Measurements from ENCODE around the gene RANBP10. TPM values are rescaled to one million over a fixed set of nuclear protein-coding genes. Genes with fewer than 3 reads are reported as not detected.

The RANBP10 gene
- total and polyA plus RNA-seq, 5 donors from 2014 or later: 7.3 to 29.4 (median 8.7) TPM

DNA sequence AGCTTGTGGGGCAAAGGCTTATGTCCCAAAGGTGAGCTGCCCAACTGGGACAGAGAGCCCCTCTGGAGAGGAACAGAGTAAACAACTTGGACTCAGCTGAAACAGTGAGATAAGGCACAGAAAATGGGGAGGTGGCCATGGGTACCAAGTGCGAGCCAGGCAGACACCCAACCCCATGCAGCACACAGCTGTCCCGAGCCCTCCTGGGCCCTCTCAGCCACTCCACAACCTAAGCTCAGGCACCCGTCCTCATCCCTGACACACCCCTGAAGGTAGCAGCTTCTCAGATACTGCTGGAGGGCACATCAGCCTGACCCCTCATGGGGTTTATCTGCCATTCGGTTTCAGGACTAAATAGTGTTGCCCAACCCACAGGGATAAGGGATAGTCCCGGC, 82.5 kb downstream of the RANBP10 start:
- peaks cover 27% of the 10 kb centered on the region for H3K36me3 ChIP-seq (ENCODE audit: control insufficient read depth, insufficient read depth, low read length)
- H3K27me3 ChIP-seq (ENCODE audit: control insufficient read depth, insufficient read depth, low read length): no peaks in the 10 kb centered on the region
- DNase-seq (no peak), ATAC-seq (ENCODE audit: low read depth in 2 of 2) (no peak)
- H3K27ac ChIP-seq (ENCODE audit: insufficient read depth, low read length, poor library complexity, severe bottlenecking): no peak overlapping the region
- no peaks in the 10 kb centered on the region for H3K27me3 Mint-ChIP-seq
- H3K36me3 Mint-ChIP-seq: peaks cover 16% of the 10 kb centered on the region
- peaks cover 9% of the 10 kb centered on the region for H3K4me1 ChIP-seq (ENCODE audit: control insufficient read depth, insufficient read depth, low read length, poor library complexity, severe bottlenecking)
- no peaks in the 10 kb centered on the region for H3K9me3 Mint-ChIP-seq
- H3K4me3 Mint-ChIP-seq: no peak overlapping the region
- peaks cover 7 to 22% (median 16%) of the 10 kb centered on the region in 4 donors for H3K4me1 Mint-ChIP-seq
- no peak overlapping the region for H3K4me3 ChIP-seq (ENCODE audit: low read depth, low read length)
- no peaks in the 10 kb centered on the region for H3K9me3 ChIP-seq (ENCODE audit: control insufficient read depth in 2 of 2, low read length in 2 of 2)
- no peak overlapping the region for H3K27ac Mint-ChIP-seq

DNA sequence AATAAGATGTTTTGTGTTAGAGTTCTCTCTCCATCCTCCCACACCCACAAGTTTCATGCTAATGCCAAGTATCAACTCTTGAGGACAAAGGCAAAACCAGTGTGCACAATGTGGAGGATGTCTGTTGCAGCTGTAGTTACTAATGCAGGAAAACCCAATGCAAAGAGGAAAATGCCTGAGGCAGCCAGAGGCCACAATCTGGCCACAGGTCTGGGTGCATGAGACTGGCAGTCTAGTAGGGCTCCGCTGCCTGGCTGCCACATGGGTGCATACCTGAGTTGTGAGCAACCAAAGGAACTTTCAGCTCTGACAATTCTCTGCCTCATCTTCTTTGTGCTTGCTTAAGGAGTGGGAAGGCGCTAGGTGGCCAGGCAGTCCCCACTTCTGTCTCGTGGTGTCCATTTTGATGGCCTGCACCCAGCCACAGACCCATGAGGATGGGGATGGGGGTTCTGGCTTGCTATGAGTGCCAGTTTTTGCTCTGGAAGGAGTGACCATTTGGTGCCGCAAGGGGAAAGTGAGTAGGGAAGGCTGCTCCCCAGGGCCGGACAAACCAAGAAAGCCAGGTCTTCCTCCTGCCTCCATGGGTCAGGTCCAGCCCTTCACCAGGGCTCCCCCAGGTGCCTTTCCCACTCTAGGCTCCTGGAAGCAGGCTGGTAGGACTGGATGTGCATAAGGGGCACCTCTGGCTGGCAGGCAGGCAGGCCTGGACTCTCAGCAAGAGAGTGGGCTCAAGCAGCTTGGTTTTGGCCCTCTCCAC, 83.0 kb downstream of the RANBP10 start:
- Mint-ChIP-seq H3K4me3 (peak overlapping the region in 1 of 4 donors; percentile 64), H3K27ac (no peak overlapping the region), H3K36me3 (peaks cover 16% of the 10 kb centered on the region), H3K27me3 (no peaks in the 10 kb centered on the region), H3K9me3 (no peaks in the 10 kb centered on the region), H3K4me1 (peaks cover 9 to 26% (median 20%) of the 10 kb centered on the region in 4 donors)
- H3K27ac ChIP-seq (ENCODE audit: insufficient read depth, low read length, poor library complexity, severe bottlenecking): no peak overlapping the region
- H3K36me3 ChIP-seq (ENCODE audit: control insufficient read depth, insufficient read depth, low read length): peaks cover 21% of the 10 kb centered on the region
- no peaks in the 10 kb centered on the region for H3K27me3 ChIP-seq (ENCODE audit: control insufficient read depth, insufficient read depth, low read length)
- no peak overlapping the region for H3K4me3 ChIP-seq (ENCODE audit: low read depth, low read length)
- ATAC-seq (ENCODE audit: low read depth in 2 of 2): no peak
- DNase-seq: no peak
- H3K4me1 ChIP-seq (ENCODE audit: control insufficient read depth, insufficient read depth, low read length, poor library complexity, severe bottlenecking): peaks cover 14% of the 10 kb centered on the region
- H3K9me3 ChIP-seq (ENCODE audit: control insufficient read depth in 2 of 2, low read length in 2 of 2): no peaks in the 10 kb centered on the region

DNA sequence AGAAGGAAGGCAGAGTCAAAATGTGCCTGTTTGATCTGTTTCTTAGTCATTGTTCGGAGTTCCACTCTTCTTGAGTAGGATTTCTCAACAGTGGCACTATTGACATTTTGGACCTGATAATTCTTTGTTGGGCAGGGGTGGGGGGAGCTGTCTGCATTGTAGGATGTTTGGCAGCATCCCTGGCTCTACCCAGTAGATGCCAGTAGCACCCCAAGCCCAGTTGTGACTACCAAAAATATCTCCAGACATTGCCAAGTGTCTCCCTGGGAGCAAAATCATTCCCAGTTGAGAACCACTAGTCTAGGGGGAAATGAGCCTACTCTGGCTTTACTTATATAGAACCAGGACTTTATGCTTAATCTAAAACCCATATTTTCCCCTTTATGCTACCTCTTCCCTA, 86.1 kb downstream of the RANBP10 start:
- no peak for DNase-seq
- peak overlapping the region; percentile 9 to 97 (median 95) for H3K27ac Mint-ChIP-seq
- Histone ChIP-seq H3K4me3 (ENCODE audit: low read depth, low read length) (peak overlapping the region; percentile 93), H3K27ac (ENCODE audit: insufficient read depth, low read length, poor library complexity, severe bottlenecking) (peak overlapping the region; percentile 84), H3K36me3 (ENCODE audit: control insufficient read depth, insufficient read depth, low read length) (peaks cover 7% of the 10 kb centered on the region), H3K27me3 (ENCODE audit: control insufficient read depth, insufficient read depth, low read length) (no peaks in the 10 kb centered on the region), H3K9me3 (ENCODE audit: control insufficient read depth in 2 of 2, low read length in 2 of 2) (no peaks in the 10 kb centered on the region), H3K4me1 (ENCODE audit: control insufficient read depth, insufficient read depth, low read length, poor library complexity, severe bottlenecking) (peaks cover 21% of the 10 kb centered on the region)
- peak overlapping the region; percentile 90 to 99 (median 96) for H3K4me3 Mint-ChIP-seq
- H3K4me1 Mint-ChIP-seq: peaks cover 15 to 48% (median 37%) of the 10 kb centered on the region in 4 donors
- no peaks in the 10 kb centered on the region for H3K27me3 Mint-ChIP-seq
- ATAC-seq (ENCODE audit: low read depth in 2 of 2): no peak
- peaks cover 5% of the 10 kb centered on the region for H3K36me3 Mint-ChIP-seq
- H3K9me3 Mint-ChIP-seq: no peaks in the 10 kb centered on the region

DNA sequence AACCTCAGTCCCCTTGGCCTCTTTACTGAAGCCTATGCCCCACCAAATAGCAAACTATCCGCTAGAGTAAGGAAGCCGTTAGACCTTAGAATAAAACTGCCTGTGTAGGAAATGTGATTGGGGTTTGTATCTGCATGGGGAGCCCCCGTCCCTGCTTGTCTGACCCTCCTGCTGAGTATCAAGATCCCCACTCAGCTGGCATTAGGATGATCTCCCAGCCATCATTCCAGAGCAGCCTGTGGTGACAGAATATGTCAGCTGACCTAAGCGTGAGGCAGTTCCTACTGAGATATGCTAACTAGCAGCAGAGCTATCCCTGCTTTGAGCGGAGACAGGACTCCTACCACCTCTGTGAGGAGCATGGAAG, 86.6 kb downstream of the RANBP10 start:
- Histone ChIP-seq H3K9me3 (ENCODE audit: control insufficient read depth in 2 of 2, low read length in 2 of 2) (no peaks in the 10 kb centered on the region), H3K36me3 (ENCODE audit: control insufficient read depth, insufficient read depth, low read length) (peaks cover 5% of the 10 kb centered on the region), H3K27ac (ENCODE audit: insufficient read depth, low read length, poor library complexity, severe bottlenecking) (peak overlapping the region; percentile 84), H3K4me3 (ENCODE audit: low read depth, low read length) (peak overlapping the region; percentile 93), H3K27me3 (ENCODE audit: control insufficient read depth, insufficient read depth, low read length) (no peaks in the 10 kb centered on the region), H3K4me1 (ENCODE audit: control insufficient read depth, insufficient read depth, low read length, poor library complexity, severe bottlenecking) (peaks cover 21% of the 10 kb centered on the region)
- no peaks in the 10 kb centered on the region for H3K36me3 Mint-ChIP-seq
- peak overlapping the region; percentile 95 to 97 (median 97) for H3K27ac Mint-ChIP-seq
- DNase-seq: no peak
- no peaks in the 10 kb centered on the region for H3K27me3 Mint-ChIP-seq
- H3K4me1 Mint-ChIP-seq: peaks cover 15 to 51% (median 38%) of the 10 kb centered on the region in 4 donors
- peak; percentile 3 to 19 for ATAC-seq (ENCODE audit: low read depth in 2 of 2)
- H3K4me3 Mint-ChIP-seq: peak overlapping the region; percentile 90 to 99 (median 96)
- H3K9me3 Mint-ChIP-seq: no peaks in the 10 kb centered on the region

DNA sequence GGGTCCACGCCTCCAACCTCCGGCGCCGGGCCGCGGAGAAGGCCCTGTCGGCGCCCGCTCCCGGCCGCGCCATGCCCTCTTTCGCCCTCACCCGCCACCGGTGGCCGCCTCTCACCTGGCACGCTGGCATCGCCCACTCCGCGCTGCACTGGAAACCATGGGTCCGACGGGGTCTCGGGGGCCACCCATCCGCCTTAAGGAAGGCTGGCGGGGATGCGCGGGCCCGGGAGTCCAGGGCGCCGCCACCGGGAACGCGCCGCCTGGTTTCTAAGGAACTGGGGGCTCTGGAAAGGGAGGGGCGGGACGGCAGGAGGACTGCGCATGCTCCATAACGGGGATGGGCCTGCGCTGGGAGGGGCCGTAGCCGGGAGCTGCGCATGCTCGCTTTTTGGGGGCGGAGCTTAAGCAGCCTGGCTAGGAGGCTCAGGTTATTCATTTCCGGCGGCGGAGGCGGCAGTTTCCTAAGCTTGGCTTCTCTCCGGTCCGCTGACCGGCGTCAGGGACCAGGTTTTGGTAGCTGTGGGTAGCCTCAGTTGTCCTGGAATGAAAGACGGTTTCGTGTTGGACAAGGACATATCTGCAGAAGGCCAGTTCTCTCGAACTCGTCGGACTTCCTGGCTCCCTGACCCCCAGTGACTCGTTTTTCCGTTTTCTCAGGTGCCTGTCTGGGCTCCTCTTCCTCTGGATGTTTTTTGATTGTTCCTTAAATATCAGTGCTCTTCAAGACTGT, 87.1 kb downstream of the RANBP10 start, which contains the start of gene GFOD2:
GFOD2 (minus strand) TSS at position 269 of the 730 bp plus-strand sequence. CDS start 33,601 bp downstream, outside the sequence.
- H3K4me1 ChIP-seq (ENCODE audit: control insufficient read depth, insufficient read depth, low read length, poor library complexity, severe bottlenecking): peaks cover 21% of the 10 kb centered on the region
- peak within 1 kb of the TSS; percentile 90 to 99 (median 96) for H3K4me3 Mint-ChIP-seq
- peaks cover 15 to 55% (median 39%) of the 10 kb centered on the region in 4 donors for H3K4me1 Mint-ChIP-seq
- DNase-seq (peak; percentile 95 to 97 (median 97)), ATAC-seq (ENCODE audit: low read depth in 2 of 2) (peak; percentile 84 to 89)
- peak within 1 kb of the TSS; percentile 84 for H3K27ac ChIP-seq (ENCODE audit: insufficient read depth, low read length, poor library complexity, severe bottlenecking)
- no peaks in the 10 kb centered on the region for H3K27me3 Mint-ChIP-seq
- peak within 1 kb of the TSS; percentile 93 for H3K4me3 ChIP-seq (ENCODE audit: low read depth, low read length)
- H3K36me3 ChIP-seq (ENCODE audit: control insufficient read depth, insufficient read depth, low read length): peaks cover 4% of the 10 kb centered on the region
- H3K27me3 ChIP-seq (ENCODE audit: control insufficient read depth, insufficient read depth, low read length): no peaks in the 10 kb centered on the region
- H3K9me3 ChIP-seq (ENCODE audit: control insufficient read depth in 2 of 2, low read length in 2 of 2): no peaks in the 10 kb centered on the region
- peak within 1 kb of the TSS; percentile 95 to 97 (median 97) for H3K27ac Mint-ChIP-seq
- no peaks in the 10 kb centered on the region for H3K9me3 Mint-ChIP-seq
- no peaks in the 10 kb centered on the region for H3K36me3 Mint-ChIP-seq

DNA sequence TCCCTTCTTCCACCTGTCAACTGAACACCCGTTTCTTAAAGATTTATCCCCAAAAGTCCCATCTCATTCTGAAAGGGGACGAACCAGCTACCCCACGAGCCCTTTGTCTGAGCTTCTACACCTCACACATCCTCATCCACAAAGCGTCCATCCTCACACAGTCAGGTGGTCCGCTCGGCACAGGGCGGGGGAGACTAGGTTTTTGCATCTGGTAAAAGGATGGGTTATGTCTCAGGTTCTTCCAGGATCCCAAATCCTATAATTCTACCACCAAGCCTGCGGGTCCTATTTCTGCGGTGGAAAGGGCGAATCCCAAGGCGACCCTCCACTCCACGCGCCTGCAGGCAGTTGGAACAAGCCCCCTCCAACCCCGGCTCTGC, 87.7 kb downstream of the RANBP10 start:
- H3K36me3 ChIP-seq (ENCODE audit: control insufficient read depth, insufficient read depth, low read length): peaks cover 4% of the 10 kb centered on the region
- H3K4me3 Mint-ChIP-seq: peak overlapping the region; percentile 90 to 99 (median 96)
- ATAC-seq (ENCODE audit: low read depth in 2 of 2) (no peak), DNase-seq (peak in 2 of 3 donors; percentile 20 to 31)
- H3K4me3 ChIP-seq (ENCODE audit: low read depth, low read length): peak overlapping the region; percentile 93
- no peaks in the 10 kb centered on the region for H3K36me3 Mint-ChIP-seq
- peak overlapping the region; percentile 78 to 97 (median 95) for H3K27ac Mint-ChIP-seq
- H3K9me3 ChIP-seq (ENCODE audit: control insufficient read depth in 2 of 2, low read length in 2 of 2): no peaks in the 10 kb centered on the region
- peaks cover 21% of the 10 kb centered on the region for H3K4me1 ChIP-seq (ENCODE audit: control insufficient read depth, insufficient read depth, low read length, poor library complexity, severe bottlenecking)
- peaks cover 15 to 57% (median 41%) of the 10 kb centered on the region in 4 donors for H3K4me1 Mint-ChIP-seq
- peak overlapping the region; percentile 84 for H3K27ac ChIP-seq (ENCODE audit: insufficient read depth, low read length, poor library complexity, severe bottlenecking)
- no peaks in the 10 kb centered on the region for H3K27me3 ChIP-seq (ENCODE audit: control insufficient read depth, insufficient read depth, low read length)
- H3K27me3 Mint-ChIP-seq: no peaks in the 10 kb centered on the region
- no peaks in the 10 kb centered on the region for H3K9me3 Mint-ChIP-seq

DNA sequence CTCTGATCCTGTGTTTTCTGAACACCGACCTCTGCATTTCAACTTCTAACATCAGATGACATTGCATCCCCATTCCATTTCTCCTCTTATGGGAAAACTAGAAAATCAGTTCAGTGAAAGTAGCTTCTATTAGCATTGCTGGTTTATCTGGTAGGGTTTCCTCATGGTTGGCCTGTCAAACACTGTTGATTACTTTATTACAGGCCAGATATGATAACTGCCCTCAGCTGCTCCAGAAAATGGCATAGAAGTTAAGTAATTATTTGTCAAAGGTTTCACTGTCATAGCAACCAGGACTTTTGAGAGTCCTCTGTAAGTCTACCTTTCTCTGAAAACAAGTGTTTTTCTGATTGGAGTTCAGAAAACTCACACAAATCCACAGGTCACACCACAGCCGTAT, 90.3 kb downstream of the RANBP10 start:
- Mint-ChIP-seq H3K4me1 (peaks cover 21 to 73% (median 52%) of the 10 kb centered on the region in 4 donors), H3K4me3 (peak overlapping the region in 3 of 4 donors; percentile 13 to 90 (median 48)), H3K27me3 (no peaks in the 10 kb centered on the region), H3K36me3 (peaks cover 3% of the 10 kb centered on the region), H3K9me3 (no peaks in the 10 kb centered on the region), H3K27ac (no peak overlapping the region)
- Histone ChIP-seq H3K27me3 (ENCODE audit: control insufficient read depth, insufficient read depth, low read length) (no peaks in the 10 kb centered on the region), H3K9me3 (ENCODE audit: control insufficient read depth in 2 of 2, low read length in 2 of 2) (no peaks in the 10 kb centered on the region), H3K4me3 (ENCODE audit: low read depth, low read length) (no peak overlapping the region), H3K4me1 (ENCODE audit: control insufficient read depth, insufficient read depth, low read length, poor library complexity, severe bottlenecking) (peaks cover 21% of the 10 kb centered on the region), H3K36me3 (ENCODE audit: control insufficient read depth, insufficient read depth, low read length) (no peaks in the 10 kb centered on the region), H3K27ac (ENCODE audit: insufficient read depth, low read length, poor library complexity, severe bottlenecking) (no peak overlapping the region)
- DNase-seq (no peak), ATAC-seq (ENCODE audit: low read depth in 2 of 2) (no peak)

All from CD4-positive, CD25-positive, alpha-beta regulatory T cell (primary cell).